IMR-90 (cell line): ENCODE results near the gene PXK. TPM values are rescaled to one million over a fixed set of nuclear protein-coding genes. Genes with fewer than 3 reads are reported as not detected.

Experiments used
- ATAC-seq: fragments of 200-7000 bp; cut with Tn5 transposase; 2 replicates; pipeline ENCODE4 v1.9.1; 2020; ENCODE audit warnings: low read depth, mild to moderate bottlenecking, moderate library complexity
- BruUV-seq: library from RNA; stranded (reverse); fragments of 400-500 nt; replicated peaks from 2 replicates; lab custom pipeline; 2021; lab: Mats Ljungman, UMichigan
- CTCF ChIA-PET: fragments of 300-600 bp; formaldehyde crosslinking; extraction: SDS; loops from one replicate; lab custom pipeline; 2021; ENCODE audit warnings: antibody characterized with exemption; lab: Yijun Ruan, JAX
- POLR2A ChIA-PET: fragments of 300-600 bp; sonication (Branson Sonifier 250); formaldehyde crosslinking; loops from one replicate; lab custom pipeline; 2022; ENCODE audit warnings: antibody characterized with exemption; ENCODE audit not compliant: unreplicated experiment; lab: Charles Lee
- DNase-seq: peaks from one replicate; pipeline ENCODE4 v3.0.0; 2013
- H2AFZ ChIP-seq: replicated peaks from 2 replicates; pipeline ENCODE3; 2013; ENCODE audit warnings: low read length, mild to moderate bottlenecking; ENCODE audit not compliant: poor library complexity
- H2AK5ac ChIP-seq: 2 replicates; pipeline ENCODE4 v1.6.1; 2013; ENCODE audit warnings: low read depth, low read length, inconsistent platforms
- H2AK9ac ChIP-seq: replicated peaks from 2 replicates; pipeline ENCODE3; 2013; ENCODE audit warnings: mild to moderate bottlenecking, low read depth, low read length, moderate library complexity; ENCODE audit not compliant: poor library complexity
- H2BK120ac ChIP-seq: 2 replicates; pipeline ENCODE4 v1.6.1; 2013; ENCODE audit warnings: low read depth, low read length, inconsistent platforms
- H2BK15ac ChIP-seq: 3 replicates; pipeline ENCODE4 v1.6.1; 2013; ENCODE audit warnings: low read depth, low read length, inconsistent platforms
- H2BK20ac ChIP-seq: 2 replicates; pipeline ENCODE4 v1.6.1; 2013; ENCODE audit warnings: low read depth, mild to moderate bottlenecking, inconsistent platforms, low read length, moderate library complexity
- H2BK5ac ChIP-seq: 2 replicates; pipeline ENCODE4 v1.6.1; 2013; ENCODE audit warnings: mild to moderate bottlenecking, low read depth, low read length, inconsistent platforms; ENCODE audit not compliant: poor library complexity, severe bottlenecking
- H3K14ac ChIP-seq: replicated peaks from 2 replicates; pipeline ENCODE4 v1.6.1; 2013; ENCODE audit warnings: low read depth, low read length, inconsistent platforms
- H3K18ac ChIP-seq: 2 replicates; pipeline ENCODE4 v1.6.1; 2013; ENCODE audit warnings: low read depth, low read length, control low read depth
- H3K23ac ChIP-seq: 2 replicates; pipeline ENCODE4 v1.6.1; 2013; ENCODE audit warnings: low read depth, low read length, inconsistent platforms
- H3K27ac ChIP-seq: 2 replicates; pipeline ENCODE4 v1.5.1; 2013; ENCODE audit warnings: mild to moderate bottlenecking, control low read depth, low read length; ENCODE audit not compliant: insufficient read depth
- H3K27me3 ChIP-seq: 2 replicates; pipeline ENCODE4 v1.6.1; 2013; ENCODE audit warnings: low read length; ENCODE audit not compliant: control insufficient read depth, insufficient read depth
- H3K36me3 ChIP-seq: 2 replicates; pipeline ENCODE4 v1.6.1; 2013; ENCODE audit warnings: low read length, mixed read lengths; ENCODE audit not compliant: control insufficient read depth, insufficient read depth
- H3K4ac ChIP-seq: 2 replicates; pipeline ENCODE4 v1.6.1; 2013; ENCODE audit warnings: low read depth, low read length, inconsistent platforms
- H3K4me1 ChIP-seq: 2 replicates; pipeline ENCODE4 v1.6.1; 2013; ENCODE audit warnings: low read length, mixed read lengths; ENCODE audit not compliant: control insufficient read depth, insufficient read depth
- H3K4me2 ChIP-seq: 2 replicates; pipeline ENCODE4 v1.6.1; 2013; ENCODE audit warnings: low read depth, mild to moderate bottlenecking, control low read depth, low read length, moderate library complexity
- H3K4me3 ChIP-seq: 2 replicates; pipeline ENCODE4 v1.5.1; 2013; ENCODE audit warnings: low read depth, mild to moderate bottlenecking, control low read depth, low read length, moderate library complexity; ENCODE audit not compliant: insufficient read depth
- H3K56ac ChIP-seq: 2 replicates; pipeline ENCODE4 v1.6.1; 2013; ENCODE audit warnings: low read length, inconsistent platforms; ENCODE audit not compliant: insufficient read depth; ENCODE audit errors: extremely low read depth
- H3K79me1 ChIP-seq, 2 experiments: 2 replicates each; pipeline ENCODE4 v1.6.1; 2013; ENCODE audit warnings: low read length in 2 of 2, inconsistent platforms in 1 of 2, low read depth in 1 of 2
- H3K9ac ChIP-seq: 2 replicates; pipeline ENCODE4 v1.6.1; 2013; ENCODE audit warnings: low read depth, low read length, control low read depth
- H3K9me1 ChIP-seq: 2 replicates; pipeline ENCODE4 v1.6.1; 2013; ENCODE audit warnings: low read length, inconsistent platforms; ENCODE audit not compliant: insufficient read depth
- H3K9me3 ChIP-seq: 2 replicates; pipeline ENCODE4 v1.6.1; 2013; ENCODE audit warnings: low read length; ENCODE audit not compliant: control insufficient read depth, insufficient read depth
- H4K20me1 ChIP-seq: 2 replicates; pipeline ENCODE4 v1.6.1; 2013; ENCODE audit warnings: low read length, inconsistent platforms; ENCODE audit not compliant: insufficient read depth
- H4K5ac ChIP-seq: 2 replicates; pipeline ENCODE4 v1.6.1; 2013; ENCODE audit warnings: mild to moderate bottlenecking, low read depth, low read length, control low read depth
- H4K8ac ChIP-seq, 2 experiments: 2 replicates each; pipeline ENCODE4 v1.6.1; 2013; ENCODE audit warnings: low read depth in 2 of 2, low read length in 2 of 2, control low read depth in 1 of 2, inconsistent platforms in 1 of 2
- H4K91ac ChIP-seq: 2 replicates; pipeline ENCODE4 v1.6.1; 2013; ENCODE audit warnings: low read depth, low read length, inconsistent platforms; ENCODE audit not compliant: insufficient read depth
- CHD1 ChIP-seq: IDR thresholded peaks from 2 replicates; pipeline ENCODE4 v1.6.1; 2012; ENCODE audit warnings: low read depth, low read length, improper control_type of control experiment
- FOS ChIP-seq: fragments of 150-350 bp; IDR thresholded peaks from 2 replicates; pipeline ENCODE4 v1.6.1; 2016; ENCODE audit warnings: low read depth, low read length
- RCOR1 ChIP-seq: IDR thresholded peaks from 2 replicates; pipeline ENCODE4 v1.6.1; 2012; ENCODE audit warnings: mild to moderate bottlenecking, low read length, improper control_type of control experiment; ENCODE audit not compliant: insufficient replicate concordance
- WGBS, 2 experiments: methylation state at CpG; one replicate each; pipeline versions ENCODE4 v1.1.5 to v1.1.7; 2013; ENCODE audit warnings: missing lambda C conversion rate in 2 of 2; ENCODE audit not compliant: insufficient read length in 1 of 2; ENCODE audit errors: extremely low coverage in 2 of 2; 5-methylcytosine and 5-hydroxymethylcytosine counted together
- dilution Hi-C: fragments of 300-500 bp; cut with HindIII; formaldehyde crosslinking; loops from one replicate; pipeline ENCODE4 v1.14.3; 2018; ENCODE audit warnings: low sequenced_read_pairs; ENCODE audit not compliant: unreplicated experiment
- in situ Hi-C: fragments of 300-500 bp; cut with MboI; formaldehyde crosslinking; loops from 3 replicates; pipeline ENCODE4 v1.14.3; 2019; ENCODE audit warnings: low sequenced_read_pairs, inconsistent platforms, mixed read lengths
- intact Hi-C: fragments of 100-400 bp; cut with micrococcal nuclease; formaldehyde crosslinking; loops from 2 replicates; pipeline ENCODE4 v1.10.0; 2022
- polyA plus RNA-seq, 3 experiments: library from polyadenylated mRNA; depleted of rRNA; stranded (reverse); fragments of >200 nt; gene quantifications; 2 replicates each; pipeline ENCODE4 v1.2.3, GENCODE V29; 2012; ENCODE audit warnings: low replicate concordance in 1 of 3
- total RNA-seq: library from RNA; depleted of rRNA; stranded (reverse); fragments of >200 nt; gene quantifications from 2 replicates; pipeline ENCODE4 v1.2.3, GENCODE V29; 2012
- TF ChIP-seq, protein P1 (sequence below): fragments of 150-350 bp; IDR thresholded peaks from 2 replicates; pipeline ENCODE4 v1.6.1; 2016; ENCODE audit warnings: low read depth, mild to moderate bottlenecking, low read length, moderate library complexity, borderline replicate concordance

The PXK gene
- total and polyA plus RNA-seq, 2 of the 4 experiments (the other 2 are of a cell fraction) = 14.3 to 17.7 TPM

DNA sequence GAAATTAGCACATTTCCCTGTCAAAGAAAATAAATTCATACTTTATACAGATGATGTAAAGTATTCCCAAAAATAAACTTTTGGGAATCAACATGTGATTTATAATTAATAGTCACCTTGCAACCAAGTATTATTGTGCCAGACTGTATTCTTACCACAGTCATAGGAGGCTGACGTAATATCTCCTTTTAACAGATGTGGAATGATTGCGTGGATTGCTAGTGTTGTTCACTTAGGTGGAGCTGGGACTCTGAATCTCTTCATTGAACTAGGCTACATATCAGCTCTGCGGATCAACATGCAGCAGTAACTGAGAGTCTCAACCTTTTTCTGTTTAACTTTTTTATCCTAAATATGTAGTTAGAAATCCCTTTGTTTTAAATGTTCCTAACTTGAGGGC is 37.2 kb downstream of the PXK start:
- H2BK120ac ChIP-seq = no peak overlapping the region
- H3K27ac ChIP-seq = no peak overlapping the region
- CTCF ChIA-PET = no interaction called here
- no peak overlapping the region for H2AK9ac ChIP-seq
- intact Hi-C loops = no loop called here
- dilution Hi-C loops = no loop called here
- H2BK15ac ChIP-seq = no peak overlapping the region
- no peak overlapping the region for H3K14ac ChIP-seq
- no peak for ATAC-seq
- peaks cover 2% of the 10 kb centered on the region for H3K4me1 ChIP-seq
- BruUV-seq = no TSS peak
- no peak overlapping the region for H4K5ac ChIP-seq
- no peak overlapping the region for H3K23ac ChIP-seq
- H3K36me3 ChIP-seq = peaks cover 10% of the 10 kb centered on the region; the same call in 1 of the 2 replicates
- peaks cover 6% of the 10 kb centered on the region; the same call in 1 of the 2 replicates for H3K9me1 ChIP-seq
- H2AK5ac ChIP-seq = no peak overlapping the region
- H3K27me3 ChIP-seq = no peaks in the 10 kb centered on the region
- no peak overlapping the region for H2AFZ ChIP-seq
- no peak overlapping the region for H3K4me3 ChIP-seq
- H3K9me3 ChIP-seq = no peaks in the 10 kb centered on the region
- no peak for DNase-seq
- no peak overlapping the region for H3K9ac ChIP-seq
- no peak overlapping the region for H2BK20ac ChIP-seq
- H3K56ac ChIP-seq = no peak overlapping the region
- no peak overlapping the region for H3K18ac ChIP-seq
- no peak overlapping the region for H4K8ac ChIP-seq
- H4K20me1 ChIP-seq = peaks cover 13% of the 10 kb centered on the region; the same call in 1 of the 2 replicates
- in situ Hi-C loops = no loop called here
- POLR2A ChIA-PET = no interaction called here
- no peak overlapping the region for H3K4ac ChIP-seq
- TF ChIP-seq, protein P1, sequence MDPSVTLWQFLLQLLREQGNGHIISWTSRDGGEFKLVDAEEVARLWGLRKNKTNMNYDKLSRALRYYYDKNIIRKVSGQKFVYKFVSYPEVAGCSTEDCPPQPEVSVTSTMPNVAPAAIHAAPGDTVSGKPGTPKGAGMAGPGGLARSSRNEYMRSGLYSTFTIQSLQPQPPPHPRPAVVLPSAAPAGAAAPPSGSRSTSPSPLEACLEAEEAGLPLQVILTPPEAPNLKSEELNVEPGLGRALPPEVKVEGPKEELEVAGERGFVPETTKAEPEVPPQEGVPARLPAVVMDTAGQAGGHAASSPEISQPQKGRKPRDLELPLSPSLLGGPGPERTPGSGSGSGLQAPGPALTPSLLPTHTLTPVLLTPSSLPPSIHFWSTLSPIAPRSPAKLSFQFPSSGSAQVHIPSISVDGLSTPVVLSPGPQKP = no peak
- TF ChIP-seq FOS = no peak
- TF ChIP-seq CHD1 = no peak
- TF ChIP-seq RCOR1 = no peak
- H3K4me2 ChIP-seq = no peak overlapping the region
- WGBS, 2 experiments = no CpG with 5 or more reads among the region's 3 CpGs
- H3K79me1 ChIP-seq = peaks cover 19 to 32% of the 10 kb centered on the region in 2 experiments
- H4K91ac ChIP-seq = no peak overlapping the region
- H2BK5ac ChIP-seq = no peak overlapping the region
